SKM-1 treated with dmso at 0.1 percent for 144 hours (cell line): ENCODE results near the gene RNF225.
"Not testable (repeated sequence)": the region's sequence is repeated elsewhere in the genome, so short reads cannot be mapped to it uniquely, and the experiment has no call there.

Source experiments
- DNase-seq: peaks from one replicate; lab custom pipeline; 2025; ENCODE audit not compliant: unreplicated experiment; lab: John Stamatoyannopoulos, UW

The RNF225 gene

DNA sequence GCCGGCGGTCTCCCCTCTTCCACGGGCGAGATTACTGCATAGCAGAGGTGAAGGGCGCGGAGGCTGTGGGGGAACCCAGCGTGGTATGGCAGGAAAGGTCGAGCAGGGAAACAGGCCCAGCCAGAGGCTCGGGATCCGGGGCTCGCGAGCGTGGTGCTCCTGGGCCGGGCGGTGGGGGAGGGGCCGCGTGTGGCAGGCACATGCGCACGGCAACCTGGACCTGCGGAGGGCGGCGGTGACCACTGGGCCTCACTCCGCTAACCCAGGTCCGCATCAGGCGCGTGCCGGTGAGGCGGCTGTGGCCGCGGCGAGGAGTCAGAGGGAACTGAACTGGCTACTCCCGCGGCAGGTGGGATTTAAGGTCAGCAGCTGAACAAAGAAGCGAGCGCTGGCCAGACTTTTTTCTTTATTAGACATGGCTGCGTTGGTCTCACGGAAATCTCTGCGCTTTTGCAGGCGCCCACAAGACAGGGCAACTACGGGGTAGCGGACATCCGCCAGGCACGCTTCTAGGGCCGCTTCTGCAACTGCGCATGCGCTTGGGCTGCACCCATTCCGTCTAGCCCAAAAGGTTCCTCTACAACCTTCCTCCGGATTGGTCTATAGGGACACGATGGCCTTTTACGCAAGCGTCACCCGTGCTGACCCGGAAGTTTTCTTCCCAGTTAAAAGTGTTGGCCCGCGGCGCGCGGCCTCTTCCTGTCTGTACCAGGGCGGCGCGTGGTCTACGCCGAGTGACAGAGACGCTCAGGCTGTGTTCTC lies 8.7 kb upstream of the RNF225 start, which contains the start of gene RPS5:
RPS5 (plus strand) TSS at position 694 of the 762 bp plus-strand sequence. CDS start 869 bp downstream, outside the sequence.
- peak; percentile 85 for DNase-seq

DNA sequence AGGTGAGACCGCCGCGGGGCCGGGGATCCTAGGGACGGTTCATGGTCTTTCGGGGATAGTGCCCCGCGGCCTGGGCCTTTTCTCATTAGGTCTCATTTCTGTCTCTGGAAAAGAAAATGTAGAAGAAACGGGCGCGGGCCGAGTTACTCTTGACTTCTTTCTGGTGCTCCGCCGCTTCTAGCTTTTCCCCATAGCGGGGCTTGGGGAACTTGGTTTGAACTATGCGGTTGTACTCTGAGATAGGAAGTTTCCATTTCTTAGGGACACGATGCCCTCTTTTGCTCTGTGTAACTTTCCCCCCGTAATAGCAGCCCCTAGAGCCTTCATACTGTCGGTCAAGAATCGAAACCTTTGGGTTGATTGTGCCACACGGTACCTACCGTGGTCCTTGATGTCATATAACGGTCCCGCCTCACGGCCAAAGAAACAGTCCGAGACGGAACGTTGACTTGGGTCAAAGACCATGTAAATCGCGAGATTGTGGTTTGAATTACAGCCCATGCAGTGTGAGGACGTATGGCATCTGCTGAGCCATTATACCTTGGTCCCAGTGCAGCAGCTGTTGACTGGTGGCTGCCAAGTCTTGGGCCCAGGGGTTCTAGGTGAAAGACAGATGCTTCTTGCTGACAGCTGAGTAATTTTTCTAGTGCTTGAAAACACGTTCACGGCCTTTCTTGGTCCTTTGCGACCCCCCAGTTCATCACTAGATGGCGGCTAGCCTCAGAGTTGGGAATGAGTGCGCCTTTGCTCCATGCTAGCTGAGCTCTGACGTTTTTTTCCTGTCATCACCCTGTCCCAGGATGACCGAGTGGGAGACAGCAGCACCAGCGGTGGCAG lies 7.9 kb upstream of the RNF225 start:
- DNase-seq, result no peak

DNA sequence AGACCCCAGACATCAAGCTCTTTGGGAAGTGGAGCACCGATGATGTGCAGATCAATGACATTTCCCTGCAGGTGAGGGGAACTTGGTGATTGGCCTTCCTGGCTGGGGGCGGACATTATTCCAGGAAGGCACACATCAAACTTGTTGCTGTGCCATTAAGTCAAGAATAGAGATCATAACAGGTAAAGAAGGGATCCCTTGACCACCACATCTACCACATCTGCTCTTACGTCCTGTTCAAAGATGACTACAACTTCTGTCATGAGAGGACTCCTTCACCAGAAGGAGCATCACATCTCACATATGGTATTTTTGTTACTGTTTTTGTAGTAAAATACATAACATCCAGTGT lies 7.3 kb upstream of the RNF225 start:
- DNase-seq, result no peak

DNA sequence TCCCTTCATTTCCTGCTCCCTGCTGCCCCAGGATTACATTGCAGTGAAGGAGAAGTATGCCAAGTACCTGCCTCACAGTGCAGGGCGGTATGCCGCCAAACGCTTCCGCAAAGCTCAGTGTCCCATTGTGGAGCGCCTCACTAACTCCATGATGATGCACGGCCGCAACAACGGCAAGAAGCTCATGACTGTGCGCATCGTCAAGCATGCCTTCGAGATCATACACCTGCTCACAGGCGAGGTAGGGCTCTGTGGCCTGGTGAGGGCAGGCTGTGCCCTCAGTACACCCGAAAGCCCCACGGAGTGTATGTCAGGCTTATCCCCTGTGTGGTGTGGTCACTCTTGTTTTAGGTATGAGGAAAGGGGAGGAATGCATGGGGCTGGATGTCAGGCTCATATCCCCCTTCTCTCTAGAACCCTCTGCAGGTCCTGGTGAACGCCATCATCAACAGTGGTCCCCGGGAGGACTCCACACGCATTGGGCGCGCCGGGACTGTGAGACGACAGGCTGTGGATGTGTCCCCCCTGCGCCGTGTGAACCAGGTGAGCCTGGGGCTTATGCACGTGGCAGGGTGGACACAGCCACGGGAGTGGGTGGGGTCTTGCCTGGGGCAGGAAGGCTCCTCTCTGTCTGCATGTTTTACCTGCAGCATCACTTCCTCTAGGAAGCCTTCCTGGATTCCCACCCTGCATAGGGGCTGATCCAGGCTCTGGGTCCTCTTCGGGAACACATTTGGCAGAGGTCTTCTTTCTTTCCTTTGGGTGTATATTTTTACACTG lies 2.3 kb upstream of the RNF225 start:
- DNase-seq, result no peak

DNA sequence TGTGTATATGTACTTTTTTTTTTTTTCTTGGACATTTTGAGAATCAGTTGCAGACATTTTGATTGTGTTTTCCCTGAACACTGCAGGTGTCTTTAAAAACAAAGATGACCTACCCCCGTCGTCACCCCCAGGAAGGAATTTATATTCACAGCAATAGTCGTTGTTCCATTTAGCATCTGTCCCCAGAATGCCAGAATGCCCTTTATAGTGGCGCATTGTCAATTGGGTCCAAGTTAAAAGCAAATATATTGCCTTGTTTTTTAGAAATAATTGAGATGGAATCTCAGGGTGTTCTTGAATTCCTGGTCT lies 1.8 kb upstream of the RNF225 start:
- no peak for DNase-seq

DNA sequence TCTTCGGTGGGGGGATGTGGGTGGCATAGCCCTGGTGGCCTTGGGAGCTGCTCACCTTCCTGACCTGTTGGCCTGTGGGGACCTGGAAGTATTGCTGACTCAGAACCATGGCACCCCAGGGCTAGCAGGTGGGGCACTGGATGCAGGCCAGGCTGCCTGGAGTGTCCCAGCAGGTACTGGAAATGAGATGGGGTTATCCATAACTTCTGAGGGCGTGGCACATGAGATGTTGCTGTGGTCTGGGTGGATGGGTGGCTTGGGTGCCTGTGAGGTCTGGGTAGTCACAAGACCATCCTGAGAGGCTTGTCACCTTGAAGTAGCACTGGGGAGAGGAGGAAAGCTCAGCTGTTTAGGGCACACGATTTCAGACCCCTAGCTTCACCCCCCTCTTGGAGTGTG lies 636 bp upstream of the RNF225 start:
- no peak for DNase-seq

DNA sequence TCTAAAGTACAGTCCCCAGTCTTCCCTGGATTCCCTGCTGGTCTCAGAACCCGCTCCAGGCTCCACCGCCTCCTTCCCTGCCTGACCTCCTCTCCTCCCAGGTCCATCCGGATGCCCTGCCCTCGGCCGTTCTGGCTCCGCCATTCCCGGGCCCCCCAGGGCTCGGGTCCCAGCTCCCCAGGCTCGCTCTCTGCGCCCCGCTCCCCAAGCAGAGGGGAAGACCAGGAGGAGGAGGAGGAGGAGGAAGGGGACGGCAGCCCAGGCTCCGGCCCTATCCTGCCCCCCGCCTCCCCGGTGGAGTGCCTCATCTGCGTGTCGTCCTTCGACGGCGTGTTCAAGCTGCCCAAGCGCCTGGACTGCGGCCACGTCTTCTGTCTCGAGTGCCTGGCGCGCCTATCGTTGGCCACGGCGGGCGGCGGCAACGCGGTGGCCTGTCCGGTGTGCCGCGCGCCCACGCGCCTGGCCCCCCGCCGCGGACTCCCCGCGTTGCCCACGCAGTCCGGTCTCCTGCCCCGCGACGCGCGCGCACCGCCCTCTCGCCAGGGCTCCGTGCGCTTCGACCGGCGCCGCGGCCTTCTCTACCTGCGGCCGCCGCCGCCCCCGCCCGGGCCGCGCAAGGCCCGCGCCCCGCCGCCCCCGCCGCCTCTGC lies 647 bp downstream of the RNF225 start:
- no peak for DNase-seq

DNA sequence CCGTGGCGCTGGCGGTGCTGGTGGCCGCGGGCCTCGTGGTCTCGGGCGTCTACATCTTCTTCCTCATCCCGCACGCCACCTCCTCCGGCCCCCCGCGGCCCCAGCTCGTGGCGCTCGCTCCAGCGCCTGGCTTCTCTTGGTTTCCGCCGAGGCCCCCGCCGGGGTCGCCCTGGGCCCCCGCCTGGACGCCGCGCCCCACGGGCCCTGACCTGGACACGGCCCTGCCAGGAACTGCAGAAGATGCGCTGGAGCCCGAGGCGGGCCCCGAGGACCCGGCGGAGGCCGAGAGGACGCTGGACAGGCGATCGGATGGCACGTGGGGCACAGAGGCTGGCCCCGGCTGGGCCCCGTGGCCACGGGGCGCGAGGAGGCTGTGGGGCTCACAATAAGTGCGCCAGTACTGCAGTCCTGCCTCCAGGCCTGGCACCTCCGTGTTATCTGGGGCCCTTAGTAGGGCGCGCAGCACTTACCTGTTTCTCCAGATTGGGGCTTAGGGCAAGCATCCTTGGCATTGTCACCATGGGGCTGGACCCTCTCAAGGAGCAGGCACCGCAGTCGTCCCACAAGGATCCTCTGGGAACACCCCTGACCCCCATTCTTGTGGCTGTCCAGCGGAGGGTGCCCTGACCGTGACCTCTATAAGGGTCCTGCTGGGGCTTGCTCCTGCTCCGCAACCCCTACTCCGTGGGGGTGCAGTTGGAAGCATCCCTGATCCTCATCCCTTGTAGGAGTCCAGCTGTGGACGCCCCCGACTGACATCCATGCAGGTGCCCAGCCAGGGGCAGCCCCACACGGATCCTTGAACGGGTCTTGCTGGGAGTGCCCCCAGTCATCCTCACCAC lies 1.5 kb downstream of the RNF225 start:
- no peak for DNase-seq

DNA sequence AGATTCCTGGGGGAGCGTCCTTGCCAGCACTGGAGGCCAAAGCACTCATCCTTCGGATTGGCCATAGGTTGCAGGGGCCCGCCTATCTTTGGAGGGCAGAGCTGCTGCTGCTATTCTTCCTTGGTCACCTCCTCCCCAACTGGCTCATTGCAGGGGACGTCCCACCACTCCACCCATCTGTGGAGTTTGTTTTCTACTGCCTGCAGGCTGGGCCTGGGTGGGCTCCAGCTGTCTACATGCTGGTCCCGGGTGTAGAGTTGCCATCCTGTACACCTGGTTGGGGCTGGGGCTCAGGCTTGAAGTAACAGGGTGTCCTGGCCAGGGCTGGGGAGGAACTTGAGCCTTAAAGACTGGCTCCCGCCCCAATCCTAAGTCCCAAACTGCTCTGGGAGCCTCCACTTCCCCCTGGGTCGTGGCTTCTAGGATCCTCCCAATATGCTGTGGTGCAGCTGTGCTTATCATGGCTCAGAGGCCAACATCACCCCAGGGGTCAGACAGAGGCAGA lies 2.1 kb downstream of the RNF225 start:
- DNase-seq, result no peak

DNA sequence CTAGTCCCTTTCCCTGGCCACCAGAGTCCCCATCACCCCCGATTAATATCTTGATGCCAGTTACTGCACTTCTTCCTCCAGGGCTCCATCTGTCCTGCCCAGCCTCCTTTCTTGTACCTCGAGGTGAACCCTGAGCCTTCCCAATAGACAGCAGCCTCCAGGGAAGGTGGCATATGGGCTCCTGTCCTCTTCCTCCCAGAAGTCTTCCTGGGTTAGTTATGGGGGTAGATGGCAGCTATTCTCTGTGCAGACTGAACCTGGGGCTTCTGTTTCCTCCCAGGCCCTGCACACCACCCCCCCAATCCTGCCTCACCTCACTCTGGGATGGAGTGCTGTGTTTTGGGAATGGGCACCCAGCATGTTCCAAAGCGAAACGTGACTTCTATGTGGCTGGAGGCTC lies 2.6 kb downstream of the RNF225 start:
- no peak for DNase-seq

DNA sequence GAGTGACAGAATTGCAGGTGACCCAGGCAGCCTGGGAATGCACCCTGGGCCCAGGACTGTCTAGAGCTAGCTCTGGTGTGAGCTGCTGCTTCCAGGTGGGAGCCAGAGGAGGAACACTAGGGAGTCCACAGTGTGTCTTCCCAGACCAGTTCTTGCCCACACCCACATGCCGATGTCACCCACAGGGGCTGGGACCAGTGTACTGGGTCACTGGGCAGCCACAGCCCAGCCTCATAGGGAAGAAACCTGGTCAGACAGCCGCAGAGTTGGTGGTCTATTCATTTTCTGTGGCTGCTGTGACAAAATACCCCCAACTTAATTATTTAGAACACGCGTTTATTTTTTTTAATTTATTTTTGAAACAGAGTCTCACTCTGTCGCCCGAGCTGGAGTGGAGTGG lies 3.1 kb downstream of the RNF225 start:
- no peak for DNase-seq

DNA sequence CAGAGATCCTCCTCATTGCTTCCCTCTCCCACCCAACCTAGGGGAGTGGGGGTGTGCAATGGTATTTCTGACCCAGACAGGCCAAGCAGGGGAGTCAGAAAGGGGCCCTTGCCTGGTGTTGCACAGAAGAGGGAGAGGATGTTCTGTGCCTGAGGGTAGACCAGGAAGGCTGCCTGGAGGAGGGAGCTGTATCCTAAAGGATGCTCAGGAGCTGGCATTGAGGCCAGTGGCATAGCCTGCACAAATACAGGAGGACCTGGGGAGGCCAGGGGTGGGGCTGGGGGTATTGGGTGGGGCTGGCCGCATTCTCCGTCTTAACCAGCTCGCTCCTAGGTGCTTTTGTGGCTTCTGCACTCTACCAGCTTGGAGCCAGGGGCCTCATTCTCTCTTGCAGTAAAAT lies 4.4 kb downstream of the RNF225 start:
- no peak for DNase-seq

DNA sequence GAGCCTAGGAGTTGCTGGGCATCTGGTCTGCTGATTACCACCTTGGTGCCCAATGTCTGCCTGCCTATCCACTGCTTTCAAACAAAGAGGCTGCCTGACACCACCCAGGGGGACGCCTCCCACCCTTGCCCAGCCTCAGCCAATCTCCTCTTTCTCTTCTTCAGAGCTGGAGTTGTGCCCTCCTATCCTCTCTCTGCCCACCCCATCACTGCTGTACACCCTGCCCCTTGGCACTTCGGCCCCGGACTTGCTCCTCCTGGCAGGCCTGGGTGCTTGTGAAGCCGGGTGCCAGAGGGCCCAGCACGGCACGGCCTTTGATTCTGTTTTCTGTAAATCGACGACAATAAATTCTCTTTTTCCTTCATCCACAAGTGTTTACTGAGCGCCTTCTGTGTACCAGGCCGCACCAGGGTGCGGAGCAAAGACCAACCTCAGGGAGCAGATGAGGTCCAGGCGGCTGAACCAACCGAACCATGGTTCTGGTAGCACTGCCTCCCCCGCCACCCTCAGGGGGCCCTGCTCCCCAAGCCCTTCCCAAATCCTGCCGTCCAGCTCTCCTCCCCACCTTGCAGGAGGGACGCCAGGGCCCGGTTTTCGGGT lies 5.0 kb downstream of the RNF225 start:
- no peak for DNase-seq

DNA sequence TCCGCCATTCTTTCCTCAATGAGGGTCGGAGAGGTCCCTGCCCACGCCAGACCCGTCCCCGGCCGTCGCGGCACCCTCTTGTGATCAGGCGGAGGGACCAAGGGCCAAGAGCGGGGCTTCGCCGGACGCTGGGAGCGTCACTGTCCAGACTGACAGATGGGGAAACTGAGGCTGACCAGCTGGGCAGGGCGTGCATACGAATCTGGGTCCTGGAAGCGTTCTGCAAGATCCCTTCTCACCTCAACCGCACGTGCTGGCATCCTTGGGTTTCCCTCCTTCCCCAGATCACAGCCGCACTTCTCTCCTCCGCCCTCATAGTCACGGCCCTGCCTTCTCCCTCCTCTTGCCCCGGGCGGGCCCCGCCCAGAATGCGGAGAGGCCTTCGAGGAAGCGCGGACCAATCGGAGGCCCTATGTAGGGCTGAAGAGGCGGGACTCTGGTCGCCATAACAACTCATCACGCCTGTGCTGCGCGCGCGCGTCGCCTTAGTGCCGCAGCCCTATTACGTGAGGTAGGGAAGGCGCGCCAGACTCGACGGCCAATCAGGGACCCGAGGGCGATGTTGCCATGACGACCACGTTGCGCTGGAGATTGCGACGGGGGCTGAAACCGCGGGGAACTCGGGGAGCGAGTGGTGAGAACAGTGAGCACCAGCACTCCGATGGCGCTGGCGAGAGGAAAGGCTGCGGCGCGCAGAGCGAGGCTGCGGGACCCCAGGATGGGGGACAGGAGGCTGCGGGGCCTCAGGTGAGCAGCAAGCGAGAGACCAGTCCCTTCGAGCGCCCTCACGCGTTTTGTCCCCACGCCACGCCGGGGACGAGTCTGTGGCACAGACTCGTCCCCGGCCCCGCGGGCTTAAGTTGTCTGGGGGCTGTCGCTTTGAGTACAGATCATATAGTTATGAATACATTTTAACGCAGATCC lies 5.7 kb downstream of the RNF225 start:
- DNase-seq, result peak; percentile 86

DNA sequence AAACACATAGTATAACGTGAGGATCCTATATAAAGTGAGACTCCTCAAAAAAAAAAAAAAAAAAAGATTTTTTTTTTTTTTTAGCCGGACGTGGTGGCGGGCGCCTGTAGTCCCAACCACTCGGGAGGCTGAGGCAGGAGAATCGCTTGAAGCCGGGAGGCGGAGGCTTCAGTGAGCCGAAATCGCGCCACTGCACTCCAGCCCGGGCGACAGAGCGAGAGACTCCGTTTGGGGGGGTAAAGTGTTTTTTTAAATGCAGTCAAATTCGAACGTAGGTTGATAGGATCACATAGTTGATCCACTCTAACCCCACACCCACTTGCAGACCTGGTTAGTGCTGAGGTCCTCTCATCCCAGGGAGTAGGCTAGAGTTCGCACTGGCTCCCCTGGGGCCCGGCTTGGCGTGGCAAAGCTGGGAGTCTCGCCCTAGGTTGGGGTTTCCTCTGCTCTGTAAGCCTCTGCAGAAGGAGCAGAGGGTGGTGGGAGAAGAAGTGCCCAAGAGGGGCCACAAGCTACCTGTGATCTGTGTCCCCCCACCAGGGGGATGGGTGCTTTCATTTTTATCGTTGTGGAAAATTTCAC lies 6.5 kb downstream of the RNF225 start:
- DNase-seq, result no peak

DNA sequence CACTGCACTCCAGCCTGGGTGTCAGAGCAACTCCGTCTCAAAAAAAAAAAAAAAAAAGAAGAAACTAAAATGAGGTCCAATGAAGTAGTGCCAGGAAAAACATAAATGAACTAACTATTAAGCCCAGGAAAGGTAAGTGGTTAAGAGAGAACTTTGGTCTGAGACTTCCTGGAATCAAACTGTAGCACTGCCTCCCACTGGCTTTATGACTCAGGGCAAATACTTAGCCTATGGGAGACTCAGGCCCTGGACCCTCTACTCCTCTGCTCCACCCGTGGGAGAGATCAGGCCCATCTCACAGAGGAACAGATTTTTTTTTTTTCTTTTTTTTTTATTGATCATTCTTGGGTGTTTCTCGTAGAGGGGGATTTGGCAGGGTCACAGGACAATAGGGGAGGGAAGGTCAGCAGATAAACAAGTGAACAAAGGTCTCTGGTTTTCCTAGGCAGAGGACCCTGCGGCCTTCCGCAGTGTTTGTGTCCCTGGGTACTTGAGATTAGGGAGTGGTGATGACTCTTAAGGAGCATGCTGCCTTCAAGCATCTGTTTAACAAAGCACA lies 8.5 kb downstream of the RNF225 start:
- not testable (repeated sequence) for DNase-seq

DNA sequence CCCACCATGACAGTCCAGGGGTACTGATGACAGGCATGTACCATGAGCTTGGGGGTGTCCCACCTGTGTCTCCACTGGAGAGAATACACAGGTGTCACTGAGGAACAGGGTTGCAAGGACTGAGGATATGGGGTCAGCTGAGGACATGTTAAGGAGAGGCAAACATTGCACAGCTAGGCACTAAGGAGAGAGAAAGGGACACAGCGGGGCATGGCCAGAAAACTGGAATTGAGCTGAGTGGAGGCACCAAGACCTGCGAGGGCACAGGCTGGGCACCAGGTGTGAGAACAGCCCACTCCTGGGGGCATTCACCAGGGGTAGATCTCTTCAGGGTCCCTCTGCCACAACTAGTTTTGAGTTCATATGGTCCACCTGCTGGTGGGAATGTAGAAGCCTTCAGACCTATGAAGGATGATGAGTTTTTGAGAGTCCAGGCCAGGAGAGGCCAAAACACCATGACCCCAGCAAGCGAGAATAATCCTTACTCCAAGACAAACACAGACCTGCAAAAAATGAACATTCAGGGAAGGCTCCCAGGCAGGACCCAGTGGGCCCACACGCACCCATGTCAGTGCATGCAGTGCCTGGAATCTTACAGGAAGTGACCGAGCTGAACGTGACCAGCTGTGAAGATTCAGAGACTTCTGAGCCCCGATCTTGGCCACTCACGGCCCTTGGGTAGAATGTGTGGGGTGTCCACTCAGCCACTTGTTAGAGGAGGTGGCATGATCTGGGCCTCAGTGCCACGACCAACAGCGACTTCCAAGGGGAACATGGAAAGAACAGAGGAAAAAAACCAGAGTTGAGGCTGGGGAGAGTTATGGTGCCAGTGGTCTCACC lies 11.6 kb downstream of the RNF225 start:
- no peak for DNase-seq
